GM12878 (cell line): ENCODE results near the gene SNX32. TPM values are rescaled to one million over a fixed set of nuclear protein-coding genes. Genes with fewer than 3 reads are reported as not detected.

Experiments used
- ATAC-seq: fragments of 200-7000 bp; cut with Tn5 transposase; 3 replicates; pipeline ENCODE4 v1.9.1; 2020; ENCODE audit warnings: mild to moderate bottlenecking, moderate library complexity
- BruUV-seq: library from RNA; stranded (reverse); fragments of 400-500 nt; replicated peaks from 2 replicates; lab custom pipeline; 2021; lab: Mats Ljungman, UMichigan
- CTCF ChIA-PET: fragments of 300-600 bp; sonication (Branson Sonifier 250); formaldehyde crosslinking; extraction: SDS; loops from one replicate; lab custom pipeline; 2021; ENCODE audit warnings: inconsistent platforms; lab: Yijun Ruan, JAX
- POLR2A ChIA-PET: fragments of 350-600 bp; formaldehyde crosslinking; extraction: SDS; loops from one replicate; lab custom pipeline; 2021; ENCODE audit warnings: inconsistent platforms; lab: Charles Lee
- RAD21 ChIA-PET: fragments of 300-600 bp; sonication (Branson Sonifier 250); formaldehyde crosslinking; loops from one replicate; lab custom pipeline; 2023; ENCODE audit warnings: antibody characterized with exemption; ENCODE audit not compliant: unreplicated experiment; lab: Charles Lee
- SMC1A ChIA-PET: fragments of 300-600 bp; sonication (Branson Sonifier 250); formaldehyde crosslinking; loops from one replicate; lab custom pipeline; 2023; ENCODE audit not compliant: unreplicated experiment, uncharacterized antibody; lab: Charles Lee
- DNase-seq: peaks from one replicate; pipeline ENCODE4 v3.0.0-alpha.2; 2011; ENCODE audit warnings: low read depth, low spot score
- FAIRE-seq: peaks from 3 replicates; lab custom pipeline; 2011; peaks lifted over from hg19 to GRCh38; lab: Jason Lieb, UNC
- H2AFZ ChIP-seq: 2 replicates; pipeline ENCODE4 v1.6.0; 2011; ENCODE audit warnings: low read depth, low read length, control low read depth; ENCODE audit not compliant: control insufficient read depth
- H3K27ac ChIP-seq: 2 replicates; pipeline ENCODE4 v1.5.1; 2011; ENCODE audit warnings: control low read depth; ENCODE audit not compliant: control insufficient read depth, insufficient read depth
- H3K27me3 ChIP-seq, 2 experiments: replicated peaks in 1 of 2; 2 replicates each; pipeline versions ENCODE4 v1.6.0 to v1.6.1; 2011; ENCODE audit warnings: low read length in 1 of 2; ENCODE audit not compliant: control insufficient read depth in 2 of 2, insufficient read depth in 2 of 2
- H3K36me3 ChIP-seq, 2 experiments: 2 replicates each; pipeline ENCODE4 v1.5.1; 2011; ENCODE audit warnings: low read length in 1 of 2; ENCODE audit not compliant: control insufficient read depth in 2 of 2, insufficient read depth in 2 of 2
- H3K4me1 ChIP-seq: 2 replicates; pipeline ENCODE4 v1.6.1; 2011; ENCODE audit warnings: mild to moderate bottlenecking, low read length, moderate library complexity, mixed read lengths; ENCODE audit not compliant: control insufficient read depth, insufficient read depth
- H3K4me2 ChIP-seq: 2 replicates; pipeline ENCODE4 v1.6.0; 2011; ENCODE audit warnings: control low read depth; ENCODE audit not compliant: control insufficient read depth, insufficient read depth
- H3K4me3 ChIP-seq: fragments of 200-600 bp; sonication (generic); 2 replicates; pipeline ENCODE4 v1.5.1; 2016
- H3K79me2 ChIP-seq: 2 replicates; pipeline ENCODE4 v1.6.0; 2011; ENCODE audit warnings: low read length; ENCODE audit not compliant: control insufficient read depth, insufficient read depth
- H3K9ac ChIP-seq: 2 replicates; pipeline ENCODE4 v1.8.0; 2011; ENCODE audit warnings: low read length, control low read depth, mixed read lengths; ENCODE audit not compliant: control insufficient read depth, insufficient read depth
- H3K9me3 ChIP-seq: replicated peaks from 3 replicates; pipeline ENCODE4 v1.5.1; 2011; ENCODE audit warnings: mild to moderate bottlenecking, low read length; ENCODE audit not compliant: control insufficient read depth, insufficient read depth
- H4K20me1 ChIP-seq: 2 replicates; pipeline ENCODE4 v1.6.0; 2011; ENCODE audit not compliant: control insufficient read depth, insufficient read depth
- KDM1A ChIP-seq: fragments of 200-600 bp; sonication (generic); IDR thresholded peaks from 2 replicates; pipeline ENCODE4 v1.6.1; 2016; ENCODE audit warnings: borderline replicate concordance
- POLR2A ChIP-seq: IDR thresholded peaks from 2 replicates; pipeline ENCODE4 v1.6.1; 2011; ENCODE audit warnings: low read depth, mild to moderate bottlenecking, low read length
- RELA ChIP-seq: fragments of 450-650 bp; IDR thresholded peaks from 2 replicates; pipeline ENCODE4 v1.8.0; 2014; ENCODE audit warnings: borderline replicate concordance; ENCODE audit not compliant: partially characterized antibody
- WGBS: methylation state at CpG from one replicate; pipeline ENCODE4 v1.1.6; 2016; ENCODE audit warnings: low lambda C conversion rate; ENCODE audit not compliant: insufficient replicate concordance, insufficient coverage; ENCODE audit errors: missing lambda C conversion rate; 5-methylcytosine and 5-hydroxymethylcytosine counted together
- in situ Hi-C: fragments of 300-500 bp; cut with MboI; formaldehyde crosslinking; loops from 9 replicates; pipeline ENCODE4 v1.14.3; 2018; ENCODE audit warnings: mixed read lengths
- intact Hi-C: fragments of 100-400 bp; cut with micrococcal nuclease; formaldehyde crosslinking; loops from one replicate; pipeline ENCODE4 v1.14.2; 2022; ENCODE audit not compliant: unreplicated experiment
- polyA plus RNA-seq, 11 experiments: library from polyadenylated mRNA; depleted of rRNA in 4 of 11; unstranded in 6 of 11; stranded (reverse) in 5 of 11; fragments of >200 nt; fragmentation: Nextera tagmentation in 4 of 11; fragmentation: Illumina TruSeq in 1 of 11; extraction: Ambion mirVana in 4 of 11; extraction: Trizol in 1 of 11; gene quantifications; 1 replicate in 1 of 11; 2 replicates in 10 of 11; pipeline versions ENCODE4 v1.2.1 to v1.2.3, GENCODE V29; 2011 to 2016; ENCODE audit warnings: inconsistent platforms in 2 of 11, missing spikeins in 2 of 11, low read depth in 1 of 11
- total RNA-seq, 4 experiments: library from RNA; depleted of rRNA in 3 of 4; stranded (reverse); fragments of >200 nt in 3 of 4; fragmentation: Illumina TruSeq in 1 of 4; extraction: Trizol in 1 of 4; gene quantifications; 2 replicates each; pipeline versions ENCODE4 v1.2.1 to v1.2.3, GENCODE V29; 2013 to 2021
- TF ChIP-seq, protein P1 (sequence below), 3 experiments: IDR thresholded peaks in 2 of 3; conservative IDR thresholded peaks in 1 of 3; 2 replicates each; pipeline ENCODE4 v1.5.1; 2011; ENCODE audit warnings: low read depth in 3 of 3, low read length in 3 of 3, mild to moderate bottlenecking in 3 of 3, control low read depth in 2 of 3, moderate library complexity in 2 of 3, inconsistent platforms in 1 of 3, mixed read lengths in 1 of 3; ENCODE audit not compliant: control insufficient read depth in 2 of 3, insufficient read depth in 1 of 3; ENCODE audit errors: extremely low read depth in 1 of 3
- TF ChIP-seq, protein P2 (sequence below): fragments of 450-650 bp; IDR thresholded peaks from 2 replicates; pipeline ENCODE4 v1.6.1; 2016; ENCODE audit warnings: mild to moderate bottlenecking, moderate library complexity, borderline replicate concordance

SNX32 gene
- total and polyA plus RNA-seq, 10 of the 15 experiments (the other 5 are each of a cell fraction or from before 2014, with no cell fraction given) = 0.04 to 1.5 (median 0.11) TPM; not detected in 1

- H3K4me2 ChIP-seq = no peak overlapping the region
Measured at GRCh38 chr11:65871811-65872548, 38.2 kb downstream of the SNX32 start.

DNA sequence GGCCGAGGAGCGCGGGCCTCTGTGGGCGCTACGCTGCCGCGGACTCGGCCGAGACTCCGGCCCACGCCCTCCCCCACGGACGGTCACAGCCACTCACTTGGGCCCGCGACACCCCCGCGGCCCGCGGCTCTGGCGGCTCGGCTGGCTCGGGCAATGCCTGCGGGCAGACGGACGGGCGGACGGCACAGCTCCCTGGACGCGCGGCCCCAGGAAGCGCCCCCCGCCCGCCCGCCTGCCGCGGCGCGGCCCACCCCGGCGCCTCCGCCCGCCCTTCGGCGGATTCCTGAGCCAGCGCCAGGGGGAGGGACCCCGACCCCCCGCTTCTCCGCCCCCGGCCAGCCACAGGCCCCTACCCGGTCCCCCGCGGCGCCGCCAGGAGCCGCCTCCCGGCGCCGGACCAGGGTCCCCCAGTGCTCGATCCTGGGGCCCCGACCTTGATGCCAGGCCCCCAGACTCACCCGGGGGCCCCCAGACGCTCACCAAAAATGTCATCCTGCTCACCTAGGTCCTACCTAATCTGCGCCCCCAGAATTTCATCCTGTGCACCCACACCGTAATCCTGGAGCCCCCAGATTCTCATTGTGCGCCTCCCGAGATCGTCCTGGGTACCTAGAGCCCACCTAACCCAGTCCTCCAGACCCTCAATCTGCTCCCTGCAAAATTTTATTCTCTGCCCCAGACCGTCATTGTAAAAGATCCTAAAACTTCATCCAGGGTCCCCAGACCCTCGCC lies 39.0 kb downstream of the SNX32 start, which contains the start of gene EFEMP2:
Gene EFEMP2, minus strand, starts transcription at position 215 of the 732 bp plus-strand sequence. CDS start 446 bp downstream, outside the sequence.
- ATAC-seq (no peak), DNase-seq (no peak), FAIRE-seq (no peak)
- in situ Hi-C loops (loop anchor here (25.0 kb wide), 1 partner anchor 1635 kb away; the partner anchor contains the start of genes DNAJC4, FKBP2, NUDT22 and PPP1R14B), intact Hi-C loops (no loop called here)
- RAD21 ChIA-PET = interaction anchor here (0.6 to 2.0 kb wide), 4 partner anchors 13 to 116 kb away, joined by 3 to 21 read pairs (median 4); partner anchors contain the start of gene FIBP
- Histone ChIP-seq H3K9ac (peak within 1 kb of the TSS; percentile 82), H3K36me3 (peaks cover 0 to 3% of the 10 kb centered on the region in 2 experiments; a peak in 2 of 4 replicates), H3K9me3 (no peaks in the 10 kb centered on the region), H3K27me3 (no peaks in the 10 kb centered on the region), H3K79me2 (no peaks in the 10 kb centered on the region), H3K4me3 (peak within 1 kb of the TSS; percentile 87), H2AFZ (peak within 1 kb of the TSS; percentile 73), H4K20me1 (no peaks in the 10 kb centered on the region), H3K4me1 (peaks cover 11% of the 10 kb centered on the region), H3K4me2 (peak within 1 kb of the TSS; percentile 96), H3K27ac (peak within 1 kb of the TSS; percentile 51)
- CTCF ChIA-PET = interaction anchor here (1.8 to 4.5 kb wide), 6 partner anchors 12 to 18 kb away, joined by 7 to 66 read pairs (median 22); partner anchors contain the start of genes CCDC85B, CFL1, FIBP and MUS81
- TSS peak; percentile 96 for BruUV-seq
- 3% methylated on average over 31 of the region's 69 CpGs for WGBS
- SMC1A ChIA-PET = interaction anchor here (2.1 kb wide), 1 partner anchor 14 kb away, joined by 13 read pairs; the partner anchor contains the start of genes CFL1 and MUS81
- POLR2A ChIA-PET = interaction anchor here (0.6 to 4.5 kb wide), 8 partner anchors 12 to 397 kb away, joined by 3 to 44 read pairs (median 12); partner anchors contain the start of genes CCDC85B, FIBP and MUS81
- TF ChIP-seq RELA (no peak), POLR2A (0 out of 2 replicates have a peak, but pooled peaks have one; percentile 30)
- TF ChIP-seq, protein P1, sequence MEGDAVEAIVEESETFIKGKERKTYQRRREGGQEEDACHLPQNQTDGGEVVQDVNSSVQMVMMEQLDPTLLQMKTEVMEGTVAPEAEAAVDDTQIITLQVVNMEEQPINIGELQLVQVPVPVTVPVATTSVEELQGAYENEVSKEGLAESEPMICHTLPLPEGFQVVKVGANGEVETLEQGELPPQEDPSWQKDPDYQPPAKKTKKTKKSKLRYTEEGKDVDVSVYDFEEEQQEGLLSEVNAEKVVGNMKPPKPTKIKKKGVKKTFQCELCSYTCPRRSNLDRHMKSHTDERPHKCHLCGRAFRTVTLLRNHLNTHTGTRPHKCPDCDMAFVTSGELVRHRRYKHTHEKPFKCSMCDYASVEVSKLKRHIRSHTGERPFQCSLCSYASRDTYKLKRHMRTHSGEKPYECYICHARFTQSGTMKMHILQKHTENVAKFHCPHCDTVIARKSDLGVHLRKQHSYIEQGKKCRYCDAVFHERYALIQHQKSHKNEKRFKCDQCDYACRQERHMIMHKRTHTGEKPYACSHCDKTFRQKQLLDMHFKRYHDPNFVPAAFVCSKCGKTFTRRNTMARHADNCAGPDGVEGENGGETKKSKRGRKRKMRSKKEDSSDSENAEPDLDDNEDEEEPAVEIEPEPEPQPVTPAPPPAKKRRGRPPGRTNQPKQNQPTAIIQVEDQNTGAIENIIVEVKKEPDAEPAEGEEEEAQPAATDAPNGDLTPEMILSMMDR (IDR thresholded peaks at IDR 0.05 in 2 of 3, conservative IDR thresholded peaks at IDR 0.05 in 1 of 3; ENCODE audit: control insufficient read depth in 2 of 3, extremely low read depth in 1 of 3, insufficient read depth in 1 of 3, low read depth in 3 of 3, low read length in 3 of 3) = no peak
- TF ChIP-seq, protein P2, sequence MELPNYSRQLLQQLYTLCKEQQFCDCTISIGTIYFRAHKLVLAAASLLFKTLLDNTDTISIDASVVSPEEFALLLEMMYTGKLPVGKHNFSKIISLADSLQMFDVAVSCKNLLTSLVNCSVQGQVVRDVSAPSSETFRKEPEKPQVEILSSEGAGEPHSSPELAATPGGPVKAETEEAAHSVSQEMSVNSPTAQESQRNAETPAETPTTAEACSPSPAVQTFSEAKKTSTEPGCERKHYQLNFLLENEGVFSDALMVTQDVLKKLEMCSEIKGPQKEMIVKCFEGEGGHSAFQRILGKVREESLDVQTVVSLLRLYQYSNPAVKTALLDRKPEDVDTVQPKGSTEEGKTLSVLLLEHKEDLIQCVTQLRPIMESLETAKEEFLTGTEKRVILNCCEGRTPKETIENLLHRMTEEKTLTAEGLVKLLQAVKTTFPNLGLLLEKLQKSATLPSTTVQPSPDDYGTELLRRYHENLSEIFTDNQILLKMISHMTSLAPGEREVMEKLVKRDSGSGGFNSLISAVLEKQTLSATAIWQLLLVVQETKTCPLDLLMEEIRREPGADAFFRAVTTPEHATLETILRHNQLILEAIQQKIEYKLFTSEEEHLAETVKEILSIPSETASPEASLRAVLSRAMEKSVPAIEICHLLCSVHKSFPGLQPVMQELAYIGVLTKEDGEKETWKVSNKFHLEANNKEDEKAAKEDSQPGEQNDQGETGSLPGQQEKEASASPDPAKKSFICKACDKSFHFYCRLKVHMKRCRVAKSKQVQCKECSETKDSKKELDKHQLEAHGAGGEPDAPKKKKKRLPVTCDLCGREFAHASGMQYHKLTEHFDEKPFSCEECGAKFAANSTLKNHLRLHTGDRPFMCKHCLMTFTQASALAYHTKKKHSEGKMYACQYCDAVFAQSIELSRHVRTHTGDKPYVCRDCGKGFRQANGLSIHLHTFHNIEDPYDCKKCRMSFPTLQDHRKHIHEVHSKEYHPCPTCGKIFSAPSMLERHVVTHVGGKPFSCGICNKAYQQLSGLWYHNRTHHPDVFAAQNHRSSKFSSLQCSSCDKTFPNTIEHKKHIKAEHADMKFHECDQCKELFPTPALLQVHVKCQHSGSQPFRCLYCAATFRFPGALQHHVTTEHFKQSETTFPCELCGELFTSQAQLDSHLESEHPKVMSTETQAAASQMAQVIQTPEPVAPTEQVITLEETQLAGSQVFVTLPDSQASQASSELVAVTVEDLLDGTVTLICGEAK = 0 out of 2 replicates have a peak, but pooled peaks have one; percentile 45

More at GRCh38 chr11:65871811-65872548, 38.2 kb downstream of the SNX32 start:
- SMC1A ChIA-PET = interaction anchor here (1.4 to 1.5 kb wide), 2 partner anchors 12 to 18 kb away, joined by 4 to 6 read pairs; partner anchors contain the start of genes CCDC85B and MUS81
- CTCF ChIA-PET = interaction anchor here (1.8 to 4.5 kb wide), 4 partner anchors 12 to 19 kb away, joined by 7 to 41 read pairs (median 15); partner anchors contain the start of genes CCDC85B, CFL1, FIBP and MUS81
- Histone ChIP-seq H2AFZ (no peak overlapping the region), H3K4me3 (no peak overlapping the region), H3K4me1 (peaks cover 11% of the 10 kb centered on the region), H3K27me3 (no peaks in the 10 kb centered on the region), H3K36me3 (peaks cover 4 to 5% of the 10 kb centered on the region in 2 experiments; a peak in 3 of 4 replicates), H3K27ac (no peak overlapping the region), H3K9me3 (no peaks in the 10 kb centered on the region), H3K9ac (no peak overlapping the region), H4K20me1 (no peaks in the 10 kb centered on the region), H3K79me2 (no peaks in the 10 kb centered on the region)
- DNase-seq (no peak), FAIRE-seq (no peak), ATAC-seq (no peak)
- 70% methylated on average over 23 of the region's 26 CpGs for WGBS
- no peak for TF ChIP-seq KDM1A
- in situ Hi-C loops = loop anchor here (25.0 kb wide), 1 partner anchor 1635 kb away; the partner anchor contains the start of genes DNAJC4, FKBP2, NUDT22 and PPP1R14B
- no TSS peak for BruUV-seq
- POLR2A ChIA-PET = interaction anchor here (0.5 to 4.5 kb wide), 5 partner anchors 11 to 199 kb away, joined by 3 to 44 read pairs (median 4); partner anchors contain the start of genes CCDC85B, FIBP and MUS81
- intact Hi-C loops = no loop called here
- RAD21 ChIA-PET = interaction anchor here (0.6 to 1.3 kb wide), 3 partner anchors 12 to 117 kb away, joined by 3 to 5 read pairs (median 3); partner anchors contain the start of gene MUS81
